HCT116 (cell line): ENCODE results near the gene TMCO1. TPM values are rescaled to one million over a fixed set of nuclear protein-coding genes. Genes with fewer than 3 reads are reported as not detected.
A peak's percentile ranks its signal among the peaks of the same experiment; 100 is the strongest.

ENCODE experiments used
- ATAC-seq: fragments of 200-7000 bp; cut with Tn5 transposase; 2 replicates; pipeline ENCODE4 v1.9.1; 2020; ENCODE audit warnings: mild to moderate bottlenecking, moderate library complexity
- BruUV-seq: library from RNA; stranded (reverse); fragments of 400-500 nt; replicated peaks from 2 replicates; lab custom pipeline; 2021; lab: Mats Ljungman, UMichigan
- CTCF ChIA-PET: fragments of 300-600 bp; sonication (Branson Sonifier 250); formaldehyde crosslinking; loops from one replicate; lab custom pipeline; 2021; ENCODE audit warnings: antibody characterized with exemption; lab: Charles Lee
- POLR2A ChIA-PET: fragments of 300-600, 350-600 bp; sonication (Branson Sonifier 250); formaldehyde crosslinking; loops from one replicate; lab custom pipeline; 2021; ENCODE audit warnings: antibody characterized with exemption; lab: Charles Lee
- RAD21 ChIA-PET, 2 experiments: fragments of 300-600 bp; sonication (Branson Sonifier 250); formaldehyde crosslinking; loops; one replicate each; lab custom pipeline; 2023; ENCODE audit warnings: low total read pairs in 2 of 2; ENCODE audit not compliant: uncharacterized antibody in 2 of 2, unreplicated experiment in 2 of 2, low non-redundant PET in 1 of 2; lab: Charles Lee
- DNase-seq: peaks from one replicate; pipeline ENCODE4 v3.0.0-alpha.2; 2010; ENCODE audit warnings: low read depth, low spot score
- H2AFZ ChIP-seq: fragments of 200-600 bp; shearing (Covaris generic), sonication (generic); 2 replicates; pipeline ENCODE4 v1.6.1; 2017; ENCODE audit warnings: low read depth, mixed run types, mixed read lengths, antibody characterized with exemption, low read length; ENCODE audit not compliant: poor library complexity, severe bottlenecking
- H3K27ac ChIP-seq: 2 replicates; pipeline ENCODE4 v1.5.1; 2012; ENCODE audit warnings: low read depth, low read length
- H3K27me3 ChIP-seq: fragments of 200-600 bp; sonication (generic); 2 replicates; pipeline ENCODE4 v1.6.1; 2016; ENCODE audit warnings: mixed run types, low read length, mixed read lengths; ENCODE audit not compliant: insufficient read depth
- H3K36me3 ChIP-seq, 2 experiments: fragments of 200-500 bp in 1 of 2; fragments of 200-600 bp in 1 of 2; sonication (Bioruptor generic) in 1 of 2; sonication (generic) in 1 of 2; 2 replicates each; pipeline versions ENCODE4 v1.5.1 to v1.6.1; 2014 to 2016; ENCODE audit warnings: low read length in 2 of 2, inconsistent platforms in 1 of 2, mixed read lengths in 1 of 2, mixed run types in 1 of 2; ENCODE audit not compliant: insufficient read depth in 2 of 2, control insufficient read depth in 1 of 2
- H3K4me1 ChIP-seq, 2 experiments: fragments of 200-600 bp in 1 of 2; sonication (generic) in 1 of 2; 2 replicates each; pipeline versions ENCODE4 v1.5.1 to v1.6.1; 2012 to 2017; ENCODE audit warnings: low read length in 2 of 2, inconsistent platforms in 1 of 2, mild to moderate bottlenecking in 1 of 2, mixed read lengths in 1 of 2, mixed run types in 1 of 2, moderate library complexity in 1 of 2; ENCODE audit not compliant: insufficient read depth in 2 of 2, control insufficient read depth in 1 of 2
- H3K4me2 ChIP-seq: fragments of 200-600 bp; sonication (generic); 2 replicates; pipeline ENCODE4 v1.6.1; 2017; ENCODE audit warnings: mixed run types, low read length, mixed read lengths
- H3K4me3 ChIP-seq, 2 experiments: fragments of 200-600 bp in 1 of 2; sonication (generic) in 1 of 2; replicated peaks in 1 of 2; 2 replicates each; pipeline ENCODE4 v1.5.1; 2011 to 2016; ENCODE audit warnings: low read length in 2 of 2, control low read depth in 1 of 2, low read depth in 1 of 2, mild to moderate bottlenecking in 1 of 2, mixed read lengths in 1 of 2, mixed run types in 1 of 2
- H3K79me2 ChIP-seq: fragments of 200-600 bp; sonication (generic); 2 replicates; pipeline ENCODE4 v1.6.1; 2017; ENCODE audit warnings: mild to moderate bottlenecking, mixed run types, low read length, moderate library complexity, mixed read lengths; ENCODE audit not compliant: insufficient read depth
- H3K9ac ChIP-seq: fragments of 200-600 bp; sonication (generic); 2 replicates; pipeline ENCODE4 v1.6.1; 2016; ENCODE audit warnings: low read length, mixed read lengths
- H3K9me2 ChIP-seq: fragments of 200-600 bp; sonication (generic), shearing (Covaris generic); 2 replicates; pipeline ENCODE4 v1.6.1; 2017; ENCODE audit warnings: mixed run types, mild to moderate bottlenecking, moderate library complexity; ENCODE audit not compliant: insufficient read depth
- H3K9me3 ChIP-seq, 2 experiments: fragments of 200-500 bp in 1 of 2; fragments of 200-600 bp in 1 of 2; sonication (Bioruptor generic) in 1 of 2; sonication (generic) in 1 of 2; 2 replicates each; pipeline ENCODE4 v1.6.1; 2014 to 2017; ENCODE audit warnings: low read length in 2 of 2, mixed read lengths in 2 of 2, inconsistent platforms in 1 of 2, low read depth in 1 of 2, mild to moderate bottlenecking in 1 of 2, mixed run types in 1 of 2, moderate library complexity in 1 of 2; ENCODE audit not compliant: control insufficient read depth in 1 of 2, insufficient read depth in 1 of 2
- H4K20me1 ChIP-seq: fragments of 200-600 bp; sonication (generic), shearing (Covaris generic); 2 replicates; pipeline ENCODE4 v1.6.1; 2017; ENCODE audit warnings: mixed run types, mild to moderate bottlenecking, moderate library complexity; ENCODE audit not compliant: insufficient read depth
- CBX3 ChIP-seq: IDR thresholded peaks from 2 replicates; pipeline ENCODE4 v1.6.1; 2012; ENCODE audit warnings: low read depth
- CEBPB ChIP-seq: IDR thresholded peaks from 2 replicates; pipeline ENCODE4 v1.6.1; 2012; ENCODE audit warnings: low read depth
- EGR1 ChIP-seq: IDR thresholded peaks from 2 replicates; pipeline ENCODE4 v1.6.1; 2012; ENCODE audit warnings: low read depth
- ELF1 ChIP-seq: IDR thresholded peaks from 2 replicates; pipeline ENCODE4 v1.6.1; 2012; ENCODE audit warnings: low read depth, borderline replicate concordance
- EZH2 ChIP-seq: fragments of 200-600 bp; sonication (generic); IDR thresholded peaks from 2 replicates; pipeline ENCODE4 v1.6.1; 2017; ENCODE audit warnings: antibody characterized with exemption, mixed run types
- FOSL1 ChIP-seq: IDR thresholded peaks from 2 replicates; pipeline ENCODE4 v1.6.1; 2012; ENCODE audit warnings: low read depth
- JUND ChIP-seq: IDR thresholded peaks from 2 replicates; pipeline ENCODE4 v1.6.1; 2012
- POLR2A ChIP-seq: IDR thresholded peaks from 2 replicates; pipeline ENCODE4 v1.7.0; 2011; ENCODE audit warnings: borderline replicate concordance; ENCODE audit not compliant: insufficient read depth, insufficient read length; ENCODE audit errors: extremely low read depth
- RAD21 ChIP-seq: IDR thresholded peaks from 2 replicates; pipeline ENCODE4 v1.6.1; 2012; ENCODE audit warnings: low read depth, mild to moderate bottlenecking
- SIN3A ChIP-seq: IDR thresholded peaks from 2 replicates; pipeline ENCODE4 v1.6.1; 2012; ENCODE audit warnings: low read depth
- SP1 ChIP-seq: IDR thresholded peaks from 2 replicates; pipeline ENCODE4 v1.6.1; 2012; ENCODE audit warnings: low read depth
- SRF ChIP-seq: IDR thresholded peaks from 2 replicates; pipeline ENCODE4 v1.6.1; 2012; ENCODE audit warnings: low read depth
- TCF7L2 ChIP-seq: IDR thresholded peaks from 2 replicates; pipeline ENCODE4 v1.7.0; 2011; ENCODE audit warnings: borderline replicate concordance, inconsistent platforms; ENCODE audit not compliant: insufficient read depth, insufficient read length; ENCODE audit errors: extremely low read depth
- YY1 ChIP-seq: IDR thresholded peaks from 2 replicates; pipeline ENCODE4 v1.6.1; 2011; ENCODE audit warnings: low read length, low read depth, moderate library complexity, mild to moderate bottlenecking; ENCODE audit not compliant: insufficient replicate concordance; ENCODE audit errors: extremely low read depth
- ZFX ChIP-seq: fragments of 450-650 bp; IDR thresholded peaks from 2 replicates; pipeline ENCODE4 v1.6.1; 2017
- intact Hi-C: fragments of 100-400 bp; cut with micrococcal nuclease; formaldehyde crosslinking; loops from 2 replicates; pipeline ENCODE4 v1.10.0; 2022
- total RNA-seq: library from RNA; stranded (reverse); gene quantifications from one replicate; pipeline ENCODE4 v1.2.1, GENCODE V29; 2021; ENCODE audit not compliant: unreplicated experiment
- TF ChIP-seq, protein P1 (sequence below), 3 experiments: fragments of 200-600 bp in 1 of 3; sonication (generic) in 1 of 3; IDR thresholded peaks in 2 of 3; conservative IDR thresholded peaks in 1 of 3; 2 replicates each; pipeline ENCODE4 v1.5.1; 2012 to 2017; ENCODE audit warnings: low read depth in 2 of 3, low read length in 2 of 3, antibody characterized with exemption in 1 of 3, borderline replicate concordance in 1 of 3, control low read depth in 1 of 3, mild to moderate bottlenecking in 1 of 3, mixed read lengths in 1 of 3, mixed run types in 1 of 3, moderate library complexity in 1 of 3; ENCODE audit not compliant: insufficient read depth in 1 of 3
- TF ChIP-seq, protein P2 (sequence below): IDR thresholded peaks from 2 replicates; pipeline ENCODE4 v1.6.1; 2012

Gene TMCO1
- total RNA-seq, 1 experiment from 2014 or later = 61.2 TPM

DNA sequence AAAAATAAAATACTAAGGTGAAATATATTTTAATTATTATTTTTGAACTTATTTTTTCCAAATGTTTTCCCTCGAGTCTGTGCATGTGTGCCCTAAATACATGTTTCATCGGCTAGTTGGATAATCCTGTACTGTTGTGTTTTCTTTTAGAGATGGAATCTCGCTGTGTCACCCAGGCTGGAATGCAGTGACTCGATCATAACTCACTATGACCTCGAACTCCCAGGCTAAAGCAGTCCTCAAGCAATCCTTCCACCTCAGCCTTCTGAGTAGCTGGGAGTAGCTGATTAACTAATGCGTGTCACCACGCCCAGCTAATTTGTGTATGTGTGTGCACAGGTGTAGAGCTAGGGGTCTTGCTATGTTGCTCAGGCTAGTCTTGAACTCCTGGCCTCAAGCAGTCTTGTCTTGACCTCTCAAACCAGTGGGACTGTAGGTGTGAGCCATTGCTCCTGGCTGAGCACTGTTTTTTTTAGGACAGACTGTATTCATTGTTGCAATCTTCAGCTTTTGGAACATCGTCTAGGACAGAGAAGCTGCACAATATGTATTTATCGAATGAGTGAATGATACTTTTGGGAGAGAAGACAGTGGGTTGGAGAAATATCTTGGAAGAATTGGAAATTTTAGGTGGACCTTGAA lies 4.8 kb upstream of the TMCO1 start:
- no peaks in the 10 kb centered on the region for H3K9me2 ChIP-seq
- H3K4me2 ChIP-seq = peak overlapping the region; percentile 54
- no peak overlapping the region for H3K9ac ChIP-seq
- H3K4me1 ChIP-seq = peaks cover 6 to 28% of the 10 kb centered on the region in 2 experiments; a peak in 3 of 4 replicates
- ChIA-PET CTCF (no interaction called here), POLR2A (no interaction called here), RAD21 (no interaction called here)
- no TSS peak for BruUV-seq
- peaks cover 18% of the 10 kb centered on the region for H3K79me2 ChIP-seq
- no peaks in the 10 kb centered on the region for H3K9me3 ChIP-seq
- no peak overlapping the region for H3K4me3 ChIP-seq
- no peaks in the 10 kb centered on the region for H4K20me1 ChIP-seq
- no peak overlapping the region for H2AFZ ChIP-seq
- ATAC-seq (peak; percentile 51), DNase-seq (peak; percentile 53)
- TF ChIP-seq SP1 = peak; percentile 59
- TF ChIP-seq, protein P1, sequence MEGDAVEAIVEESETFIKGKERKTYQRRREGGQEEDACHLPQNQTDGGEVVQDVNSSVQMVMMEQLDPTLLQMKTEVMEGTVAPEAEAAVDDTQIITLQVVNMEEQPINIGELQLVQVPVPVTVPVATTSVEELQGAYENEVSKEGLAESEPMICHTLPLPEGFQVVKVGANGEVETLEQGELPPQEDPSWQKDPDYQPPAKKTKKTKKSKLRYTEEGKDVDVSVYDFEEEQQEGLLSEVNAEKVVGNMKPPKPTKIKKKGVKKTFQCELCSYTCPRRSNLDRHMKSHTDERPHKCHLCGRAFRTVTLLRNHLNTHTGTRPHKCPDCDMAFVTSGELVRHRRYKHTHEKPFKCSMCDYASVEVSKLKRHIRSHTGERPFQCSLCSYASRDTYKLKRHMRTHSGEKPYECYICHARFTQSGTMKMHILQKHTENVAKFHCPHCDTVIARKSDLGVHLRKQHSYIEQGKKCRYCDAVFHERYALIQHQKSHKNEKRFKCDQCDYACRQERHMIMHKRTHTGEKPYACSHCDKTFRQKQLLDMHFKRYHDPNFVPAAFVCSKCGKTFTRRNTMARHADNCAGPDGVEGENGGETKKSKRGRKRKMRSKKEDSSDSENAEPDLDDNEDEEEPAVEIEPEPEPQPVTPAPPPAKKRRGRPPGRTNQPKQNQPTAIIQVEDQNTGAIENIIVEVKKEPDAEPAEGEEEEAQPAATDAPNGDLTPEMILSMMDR (IDR thresholded peaks at IDR 0.05 in 2 of 3, conservative IDR thresholded peaks at IDR 0.05 in 1 of 3; ENCODE audit: borderline replicate concordance in 1 of 3, insufficient read depth in 1 of 3, low read depth in 2 of 3, low read length in 2 of 3) = no peak
- no peak for TF ChIP-seq ELF1
- peak; percentile 62; the same call in 1 of the 2 replicates for TF ChIP-seq CBX3
- TF ChIP-seq, protein P2, sequence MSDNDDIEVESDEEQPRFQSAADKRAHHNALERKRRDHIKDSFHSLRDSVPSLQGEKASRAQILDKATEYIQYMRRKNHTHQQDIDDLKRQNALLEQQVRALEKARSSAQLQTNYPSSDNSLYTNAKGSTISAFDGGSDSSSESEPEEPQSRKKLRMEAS = peak; percentile 38
- TF ChIP-seq FOSL1 = peak; percentile 91
- no peak for TF ChIP-seq EZH2
- TF ChIP-seq SRF = peak; percentile 37; the same call in 1 of the 2 replicates
- no peak for TF ChIP-seq CEBPB
- TF ChIP-seq TCF7L2 = no peak
- no peak for TF ChIP-seq ZFX
- TF ChIP-seq POLR2A = no peak
- peak; percentile 65 for TF ChIP-seq JUND
- no peak for TF ChIP-seq YY1
- TF ChIP-seq SIN3A = no peak
- TF ChIP-seq RAD21 = no peak
- no peak for TF ChIP-seq EGR1
- no peaks in the 10 kb centered on the region for H3K27me3 ChIP-seq
- intact Hi-C loops = no loop called here
- H3K36me3 ChIP-seq = no peaks in the 10 kb centered on the region
- peak overlapping the region; percentile 35; the same call in 1 of the 2 replicates for H3K27ac ChIP-seq
